GM19240 (cell line): Measurements from ENCODE around the gene TSPAN9.
A peak's percentile ranks its signal among the peaks of the same experiment; 100 is the strongest.

ENCODE experiments used
- DNase-seq: peaks from one replicate; pipeline ENCODE4 v3.0.0; 2011; ENCODE audit warnings: low spot score; ENCODE audit not compliant: insufficient read length

The TSPAN9 gene

DNA sequence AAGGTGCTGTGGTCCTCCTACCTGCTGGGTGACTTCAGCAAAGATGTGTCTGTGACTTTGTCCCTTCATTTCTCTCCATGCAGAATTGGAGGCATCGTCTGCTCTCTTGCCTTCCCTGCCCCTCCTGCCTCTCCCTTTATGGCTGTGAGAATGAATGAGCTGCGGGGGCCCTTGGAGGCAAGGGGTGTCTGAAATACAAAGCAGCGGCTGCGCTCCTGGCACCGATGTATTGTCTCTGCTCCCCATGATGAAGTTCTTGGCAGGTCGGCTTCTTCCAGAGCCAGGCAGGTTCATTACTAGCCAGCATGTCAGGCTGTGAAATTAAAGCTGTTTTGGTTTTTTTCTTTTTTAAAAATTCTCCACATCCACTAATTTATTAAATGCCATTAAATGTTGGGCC is 194.5 kb downstream of the TSPAN9 start:
- no peak for DNase-seq

GRCh38 chr12:3272958-3273357 is 195.8 kb downstream of the TSPAN9 start:
- DNase-seq = no peak

- no peak for DNase-seq
Observed at GRCh38 chr12:3273409-3273853, 196.3 kb downstream of the TSPAN9 start.

- no peak for DNase-seq
Observed at GRCh38 chr12:3274664-3275063, 197.5 kb downstream of the TSPAN9 start.

DNA sequence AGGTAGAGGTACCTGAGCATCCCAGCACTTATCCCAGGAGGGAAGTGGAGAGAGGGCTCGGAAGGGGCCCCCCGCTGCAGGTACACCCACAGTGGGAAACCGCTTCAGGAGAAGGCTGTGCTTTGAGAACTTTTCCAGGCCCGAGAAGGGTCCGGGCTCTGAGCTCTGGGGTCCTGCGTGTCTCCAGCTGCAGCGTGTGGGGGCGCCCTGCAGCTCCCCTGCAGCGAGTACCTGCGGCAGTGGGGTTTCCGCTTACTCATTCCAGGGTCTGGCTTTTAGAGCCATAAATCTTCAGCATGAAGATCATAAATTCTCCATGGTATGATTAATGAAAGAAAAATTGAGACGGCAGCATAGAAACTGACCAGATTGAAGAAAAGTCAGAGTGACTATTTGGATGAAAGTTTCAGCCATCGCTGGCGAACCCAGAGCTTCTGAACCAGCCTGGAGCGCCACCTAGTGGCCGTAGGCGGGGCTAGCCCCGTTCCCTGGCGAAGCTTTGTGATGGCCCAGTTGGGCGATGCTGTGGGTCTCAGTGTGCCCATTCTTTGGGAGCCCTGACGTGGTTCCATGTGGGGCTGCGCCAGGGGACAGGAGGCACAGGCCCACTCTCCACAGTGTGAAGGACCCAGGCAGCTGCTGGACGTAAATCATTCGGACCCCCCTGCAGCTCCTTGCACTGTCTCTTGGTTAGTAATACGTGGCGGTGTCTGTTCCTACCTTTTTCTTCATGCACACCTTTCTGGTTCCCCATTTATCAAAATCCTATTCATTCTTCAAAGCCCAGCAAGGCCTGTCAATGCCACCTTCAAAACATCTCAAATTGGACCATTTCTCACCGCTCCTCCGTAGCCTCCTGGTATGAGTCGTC is 198.2 kb downstream of the TSPAN9 start:
- DNase-seq = peak; percentile 83

GRCh38 chr12:3276226-3276625 is 199.0 kb downstream of the TSPAN9 start:
- DNase-seq = no peak

DNA sequence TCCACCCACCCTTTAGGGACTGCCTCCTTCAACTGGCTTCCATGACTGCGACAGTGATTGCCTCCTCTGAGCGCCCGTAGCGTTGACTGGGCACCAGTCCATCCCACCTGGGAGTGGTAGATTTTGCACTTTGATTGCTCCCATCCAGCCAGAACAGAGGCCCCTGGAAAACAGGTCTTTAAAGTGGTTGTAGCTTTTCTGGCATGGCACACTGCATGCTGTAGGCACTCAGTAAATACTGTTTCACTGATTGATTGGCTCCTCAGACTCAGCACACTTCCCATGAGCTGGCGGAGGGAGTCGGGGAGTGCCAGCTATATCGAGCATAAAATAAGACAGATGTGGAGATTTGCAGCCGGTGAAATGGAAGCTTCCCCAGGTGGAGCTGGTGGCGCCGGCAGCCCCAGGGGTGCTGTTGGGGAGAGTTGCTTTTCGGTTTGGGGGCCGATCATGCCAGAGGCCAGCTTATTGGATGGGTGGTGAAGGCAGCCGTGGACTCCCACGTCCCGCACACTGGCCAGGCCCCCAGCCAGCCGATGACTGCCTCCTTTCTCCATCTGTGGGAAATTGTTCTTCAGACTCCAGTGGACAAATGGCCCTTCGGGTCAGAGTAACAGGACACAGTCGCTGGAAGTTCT is 200.2 kb downstream of the TSPAN9 start:
- no peak for DNase-seq

DNA sequence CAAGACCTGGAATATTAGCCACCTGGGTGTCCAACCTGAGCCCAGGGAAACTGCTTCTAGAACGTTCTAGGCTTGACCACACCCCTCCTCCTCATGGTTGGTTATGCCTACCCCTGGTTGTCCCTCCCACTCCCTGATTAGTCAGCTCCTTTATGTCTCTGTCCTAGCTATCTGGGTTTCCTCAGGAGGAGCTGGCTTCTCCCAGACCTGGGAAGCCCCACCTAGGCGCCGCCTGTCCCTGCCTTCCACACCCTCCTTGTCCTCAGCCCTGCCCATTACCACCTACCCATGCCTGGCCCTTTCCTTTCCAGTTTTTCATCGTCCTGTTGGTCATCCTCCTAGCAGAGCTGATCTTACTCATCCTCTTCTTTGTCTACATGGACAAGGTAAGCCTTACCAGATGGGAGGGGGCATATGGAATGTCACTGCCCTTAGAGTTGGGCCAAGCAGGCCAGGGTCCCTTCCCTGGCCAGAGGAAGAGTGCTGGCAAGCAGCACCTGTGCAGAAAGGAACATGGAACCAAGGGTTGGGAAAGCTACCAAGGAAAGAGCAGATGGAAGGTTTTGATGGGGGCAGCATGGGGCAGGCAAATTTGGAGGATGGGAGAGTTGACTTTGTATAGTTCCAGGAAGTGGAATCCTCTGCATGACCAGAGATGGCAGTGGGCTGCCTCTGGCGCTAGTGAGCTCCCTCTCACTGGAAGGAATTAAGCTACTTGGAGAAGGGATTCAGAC is 201.7 kb downstream of the TSPAN9 start:
- DNase-seq = no peak

GRCh38 chr12:3279415-3279780 is 202.2 kb downstream of the TSPAN9 start:
- no peak for DNase-seq

- DNase-seq = no peak
Observed at GRCh38 chr12:3279832-3280231, 202.7 kb downstream of the TSPAN9 start.

DNA sequence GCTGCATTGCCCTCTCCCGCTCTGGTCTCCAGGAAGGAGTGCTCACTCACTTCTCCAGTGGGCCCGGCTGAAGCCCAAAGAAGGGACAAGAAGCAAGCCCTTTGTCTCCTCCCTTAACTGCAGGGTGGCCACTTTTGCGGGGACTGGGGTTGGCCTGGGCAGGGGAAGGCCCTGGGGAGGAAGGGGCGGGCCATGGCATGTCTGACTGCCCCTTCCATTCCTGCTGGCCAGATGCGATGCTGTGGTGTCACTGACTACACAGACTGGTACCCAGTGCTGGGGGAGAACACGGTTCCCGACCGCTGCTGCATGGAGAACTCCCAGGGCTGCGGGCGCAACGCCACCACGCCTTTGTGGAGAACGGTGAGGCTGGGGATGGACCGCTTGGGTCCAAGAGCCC is 203.8 kb downstream of the TSPAN9 start:
- DNase-seq = no peak

DNA sequence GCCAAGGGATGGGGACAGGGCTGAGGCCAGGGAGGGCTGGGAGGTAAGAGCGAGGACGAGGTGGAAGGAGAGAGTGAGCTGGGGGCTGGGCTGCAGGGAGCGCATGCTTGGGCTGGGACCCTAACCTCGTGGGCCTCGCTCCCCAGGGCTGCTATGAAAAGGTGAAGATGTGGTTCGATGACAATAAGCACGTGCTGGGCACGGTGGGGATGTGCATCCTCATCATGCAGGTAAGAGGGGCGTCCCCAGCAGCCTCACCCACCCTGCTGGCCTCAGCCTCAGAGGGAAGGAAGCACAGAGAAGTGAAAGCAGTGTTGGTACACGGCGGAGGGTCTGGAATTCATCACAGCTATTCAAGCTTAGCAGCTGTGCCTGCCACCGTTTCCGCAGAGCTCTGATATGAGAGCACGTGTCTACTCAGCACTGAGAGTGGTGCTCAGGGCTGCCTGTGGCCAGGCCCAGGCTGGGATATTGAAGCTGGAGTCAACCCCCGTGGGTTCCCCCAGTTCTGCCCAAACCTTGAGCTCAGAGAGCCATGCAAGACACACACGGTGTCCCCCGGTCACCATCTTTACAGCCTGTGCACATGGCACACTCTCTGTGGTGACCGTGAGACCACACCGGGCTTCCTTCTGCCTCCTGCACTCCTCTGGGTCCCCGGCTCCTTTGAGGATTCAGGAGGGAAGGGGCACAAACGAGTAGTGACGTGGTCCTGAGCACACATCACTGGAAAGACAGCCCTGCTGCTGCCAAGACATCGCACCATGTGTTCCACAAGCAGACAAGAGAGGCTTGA is 204.6 kb downstream of the TSPAN9 start:
- no peak for DNase-seq

GRCh38 chr12:3282384-3282670 is 205.1 kb downstream of the TSPAN9 start:
- DNase-seq = no peak

- no peak for DNase-seq
Observed at GRCh38 chr12:3283137-3283680, 206.0 kb downstream of the TSPAN9 start.

- no peak for DNase-seq
Observed at GRCh38 chr12:3284405-3284804, 207.2 kb downstream of the TSPAN9 start.

GRCh38 chr12:3285570-3285969 is 208.4 kb downstream of the TSPAN9 start:
- DNase-seq = no peak

- no peak for DNase-seq
Observed at GRCh38 chr12:3288690-3289089, 211.5 kb downstream of the TSPAN9 start.

GRCh38 chr12:3289702-3290101 is 212.5 kb downstream of the TSPAN9 start:
- DNase-seq = no peak

DNA sequence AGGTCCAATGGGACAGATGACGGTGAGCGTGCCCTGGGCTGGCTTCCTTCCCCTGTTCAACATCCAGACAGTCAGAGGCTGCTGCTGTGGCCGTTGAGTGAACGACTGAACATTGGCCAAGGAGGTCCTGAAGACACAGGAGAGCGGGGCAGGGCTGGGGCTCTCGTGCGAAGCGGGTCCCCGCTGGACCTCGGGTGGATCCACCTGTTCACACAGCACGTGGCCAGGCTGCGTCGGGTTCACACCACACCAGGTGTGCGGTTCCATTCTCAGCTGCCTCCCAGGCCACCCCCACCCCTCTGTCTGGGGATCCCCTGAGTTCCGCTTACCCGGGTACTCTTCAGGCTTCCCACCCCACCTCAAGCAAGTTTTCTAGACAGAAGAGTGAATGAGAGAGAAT is 214.8 kb downstream of the TSPAN9 start:
- DNase-seq = no peak

- DNase-seq = no peak
Observed at GRCh38 chr12:3292677-3293412, 215.7 kb downstream of the TSPAN9 start.
